Measurements from ENCODE around the gene FGF14. TPM values are rescaled to one million over a fixed set of nuclear protein-coding genes. Genes with fewer than 3 reads are reported as not detected.

The FGF14 gene
- total and polyA plus RNA-seq, 9 donors, result 0.06 to 4.8 (median 0.60) TPM; not detected in 2

- H3K9me3 ChIP-seq, result no peaks in the 10 kb centered on the region
These were observed 125.9 kb downstream of the FGF14 start for GRCh38 chr13:102275969-102276368.

GRCh38 chr13:102273111-102273510 is 128.7 kb downstream of the FGF14 start:
- H3K27ac ChIP-seq, result no peak overlapping the region
- TF ChIP-seq EP300 (IDR thresholded peaks at IDR 0.05) (no peak), CTCF (IDR thresholded peaks at IDR 0.05) (no peak)
- no peak for DNase-seq
- intact Hi-C loops (cut with DNase I), result no loop called here
- WGBS, 3 donors, result 68 to 80% (median 76%) methylated on average over 7 of the region's 7 CpGs
- no peak overlapping the region for H3K4me3 ChIP-seq
- no peaks in the 10 kb centered on the region for H3K36me3 ChIP-seq
- no peaks in the 10 kb centered on the region for H3K4me1 ChIP-seq (ENCODE audit: insufficient read depth)
- no peaks in the 10 kb centered on the region for H3K9me3 ChIP-seq
- no peaks in the 10 kb centered on the region for H3K27me3 ChIP-seq

More at GRCh38 chr13:102275969-102276368, 125.9 kb downstream of the FGF14 start:
- intact Hi-C loops (cut with DNase I), result no loop called here
- Histone ChIP-seq H3K36me3 (no peaks in the 10 kb centered on the region), H3K4me3 (no peak overlapping the region), H3K27ac (no peak overlapping the region), H3K4me1 (ENCODE audit: insufficient read depth) (no peaks in the 10 kb centered on the region), H3K27me3 (no peaks in the 10 kb centered on the region)
- TF ChIP-seq POLR2A (IDR thresholded peaks at IDR 0.05) (no peak), CTCF (IDR thresholded peaks at IDR 0.05) (no peak), EP300 (IDR thresholded peaks at IDR 0.05) (no peak)
- WGBS, 3 donors, result 19 to 39% (median 29%) methylated on average over 3 of the region's 3 CpGs
- DNase-seq, result no peak

GRCh38 chr13:102267191-102267590 is 134.7 kb downstream of the FGF14 start:
- no peaks in the 10 kb centered on the region for H3K4me1 ChIP-seq (ENCODE audit: insufficient read depth)
- H3K9me3 ChIP-seq, result no peaks in the 10 kb centered on the region
- no peaks in the 10 kb centered on the region for H3K36me3 ChIP-seq
- no peak for DNase-seq
- H3K4me3 ChIP-seq, result no peak overlapping the region
- intact Hi-C loops (cut with DNase I), result no loop called here
- 60 to 66% (median 60%) methylated on average over 1 of the region's 1 CpG for WGBS, 3 donors
- H3K27me3 ChIP-seq, result no peaks in the 10 kb centered on the region
- H3K27ac ChIP-seq, result no peak overlapping the region
- TF ChIP-seq EP300 (IDR thresholded peaks at IDR 0.05) (no peak), CTCF (IDR thresholded peaks at IDR 0.05) (no peak), POLR2A (IDR thresholded peaks at IDR 0.05) (no peak)

- WGBS, 3 donors, result 36 to 53% (median 44%) methylated on average over 1 of the region's 1 CpG
- Histone ChIP-seq H3K4me3 (no peak overlapping the region), H3K9me3 (no peaks in the 10 kb centered on the region), H3K36me3 (no peaks in the 10 kb centered on the region), H3K27ac (no peak overlapping the region), H3K27me3 (no peaks in the 10 kb centered on the region), H3K4me1 (ENCODE audit: insufficient read depth) (no peaks in the 10 kb centered on the region)
- no peak for DNase-seq
- intact Hi-C loops (cut with DNase I), result no loop called here
- TF ChIP-seq POLR2A (IDR thresholded peaks at IDR 0.05) (no peak), EP300 (IDR thresholded peaks at IDR 0.05) (no peak), CTCF (IDR thresholded peaks at IDR 0.05) (no peak)
These were observed 140.0 kb downstream of the FGF14 start for GRCh38 chr13:102261809-102262208.

GRCh38 chr13:102261316-102261715 is 140.5 kb downstream of the FGF14 start:
- no peaks in the 10 kb centered on the region for H3K27me3 ChIP-seq
- intact Hi-C loops (cut with DNase I), result no loop called here
- TF ChIP-seq EP300 (IDR thresholded peaks at IDR 0.05) (no peak), CTCF (IDR thresholded peaks at IDR 0.05) (no peak), POLR2A (IDR thresholded peaks at IDR 0.05) (no peak)
- DNase-seq, result no peak
- H3K27ac ChIP-seq, result no peak overlapping the region
- WGBS, 3 donors, result 59 to 75% (median 63%) methylated on average over 3 of the region's 3 CpGs
- H3K36me3 ChIP-seq, result no peaks in the 10 kb centered on the region
- H3K9me3 ChIP-seq, result no peaks in the 10 kb centered on the region
- no peak overlapping the region for H3K4me3 ChIP-seq
- no peaks in the 10 kb centered on the region for H3K4me1 ChIP-seq (ENCODE audit: insufficient read depth)
